OCI-LY1 (cell line): ENCODE measurements around the gene RPH3AL.

Source experiments
- H2AFZ ChIP-seq: fragments of 200-600 bp; sonication (generic), shearing (Covaris generic); 2 replicates; pipeline ENCODE4 v1.6.0; 2014; ENCODE audit warnings: antibody characterized with exemption, mild to moderate bottlenecking, low read length
- H3F3A ChIP-seq: fragments of 200-600 bp; sonication (generic), shearing (Covaris generic); 2 replicates; pipeline ENCODE4 v1.6.0; 2014; ENCODE audit warnings: mild to moderate bottlenecking, antibody characterized with exemption, low read length, moderate library complexity; ENCODE audit not compliant: insufficient read depth
- H3K27ac ChIP-seq: fragments of 200-600 bp; sonication (generic); 2 replicates; pipeline ENCODE4 v1.5.1; 2014; ENCODE audit warnings: low read length, mixed run types, mild to moderate bottlenecking, low read depth; ENCODE audit not compliant: poor library complexity, severe bottlenecking
- H3K27me3 ChIP-seq: fragments of 200-600 bp; sonication (generic); 2 replicates; pipeline ENCODE4 v1.6.0; 2014; ENCODE audit warnings: antibody characterized with exemption, mild to moderate bottlenecking, low read length, moderate library complexity; ENCODE audit not compliant: insufficient read depth
- H3K36me3 ChIP-seq: fragments of 200-600 bp; sonication (generic); 2 replicates; pipeline ENCODE4 v1.6.1; 2014; ENCODE audit warnings: mild to moderate bottlenecking, antibody characterized with exemption, low read length, moderate library complexity, mixed read lengths; ENCODE audit not compliant: insufficient read depth
- H3K4me1 ChIP-seq: fragments of 200-600 bp; sonication (generic); 2 replicates; pipeline ENCODE4 v1.5.1; 2014; ENCODE audit warnings: mild to moderate bottlenecking, low read length, moderate library complexity; ENCODE audit not compliant: insufficient read depth, severe bottlenecking
- H3K4me2 ChIP-seq: fragments of 200-600 bp; sonication (generic), shearing (Covaris generic); 2 replicates; pipeline ENCODE4 v1.6.1; 2014; ENCODE audit warnings: low read length
- H3K4me3 ChIP-seq: fragments of 200-600 bp; sonication (generic); 2 replicates; pipeline ENCODE4 v1.5.1; 2014; ENCODE audit warnings: low read length, low read depth, mild to moderate bottlenecking, mixed read lengths; ENCODE audit not compliant: poor library complexity, severe bottlenecking
- H3K79me2 ChIP-seq: fragments of 200-600 bp; shearing (Covaris generic); 2 replicates; pipeline ENCODE4 v1.6.1; 2016; ENCODE audit warnings: mixed run types, low read length, mixed read lengths; ENCODE audit not compliant: insufficient read depth
- H3K9ac ChIP-seq: fragments of 200-600 bp; sonication (generic), shearing (Covaris generic); 2 replicates; pipeline ENCODE4 v1.6.1; 2014; ENCODE audit warnings: mild to moderate bottlenecking, low read length, mixed read lengths
- H3K9me2 ChIP-seq: fragments of 200-600 bp; sonication (generic), shearing (Covaris generic); 2 replicates; pipeline ENCODE4 v1.6.1; 2014; ENCODE audit warnings: low read depth, mild to moderate bottlenecking, low read length, mixed read lengths
- H3K9me3 ChIP-seq: fragments of 200-600 bp; shearing (Covaris generic); 2 replicates; pipeline ENCODE4 v1.6.1; 2014; ENCODE audit warnings: low read length, mixed read lengths
- H4K20me1 ChIP-seq: fragments of 200-600 bp; sonication (generic), shearing (Covaris generic); 2 replicates; pipeline ENCODE4 v1.6.0; 2016; ENCODE audit warnings: mild to moderate bottlenecking, low read length; ENCODE audit not compliant: insufficient read depth
- EZH2 ChIP-seq: fragments of 200-600 bp; sonication (generic), shearing (Covaris generic); IDR thresholded peaks from 2 replicates; pipeline ENCODE4 v1.8.0; 2017; ENCODE audit warnings: borderline replicate concordance, mixed run types, mild to moderate bottlenecking, antibody characterized with exemption, low read length, moderate library complexity, mixed read lengths
- TF ChIP-seq, protein P1 (sequence below): fragments of 200-600 bp; sonication (generic), shearing (Covaris generic); IDR thresholded peaks from 2 replicates; pipeline ENCODE4 v1.5.1; 2017; ENCODE audit warnings: mild to moderate bottlenecking, antibody characterized with exemption, low read length, moderate library complexity, mixed read lengths

Gene RPH3AL

DNA sequence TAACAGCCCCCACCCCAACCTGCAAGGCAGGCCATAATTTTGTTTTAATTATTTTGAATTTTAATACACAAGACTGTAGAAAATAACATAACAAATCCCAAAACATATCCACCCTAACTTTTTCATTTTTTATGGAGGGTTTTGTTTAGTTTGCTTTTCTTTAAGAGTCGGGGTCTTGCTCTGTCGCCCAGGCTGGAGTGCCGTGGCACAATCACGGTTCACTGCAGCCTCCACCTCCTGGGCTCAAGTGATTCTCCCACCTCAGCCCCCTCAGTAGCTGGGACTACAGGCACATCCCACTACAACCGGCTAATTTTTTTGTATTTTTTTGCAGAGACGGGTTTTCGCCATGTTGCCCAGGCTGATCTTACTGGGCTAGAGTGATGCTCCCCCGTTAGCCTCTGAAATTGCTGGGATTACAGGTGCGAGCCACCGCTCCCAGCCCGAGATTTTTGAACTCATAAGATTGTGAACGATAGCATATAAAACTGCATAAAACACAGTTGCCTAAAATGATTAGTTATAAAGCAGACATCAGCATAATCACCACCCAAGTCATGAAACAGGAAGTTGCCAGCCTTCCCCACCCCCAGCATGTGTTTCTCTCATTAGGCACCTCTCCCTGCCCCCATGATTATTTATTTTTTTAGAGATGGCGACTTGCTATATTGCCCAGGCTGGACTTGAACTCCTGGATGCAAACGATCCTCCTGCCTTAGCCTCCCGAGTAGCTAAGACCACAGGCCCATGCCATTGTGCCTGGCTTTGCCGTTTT, 157.6 kb downstream of the RPH3AL start:
- H3K27me3 ChIP-seq: peaks cover 8% of the 10 kb centered on the region; the same call in 1 of the 2 replicates
- no peak overlapping the region for H3K4me2 ChIP-seq
- H3K79me2 ChIP-seq: no peaks in the 10 kb centered on the region
- TF ChIP-seq EZH2: no peak
- TF ChIP-seq, protein P1, sequence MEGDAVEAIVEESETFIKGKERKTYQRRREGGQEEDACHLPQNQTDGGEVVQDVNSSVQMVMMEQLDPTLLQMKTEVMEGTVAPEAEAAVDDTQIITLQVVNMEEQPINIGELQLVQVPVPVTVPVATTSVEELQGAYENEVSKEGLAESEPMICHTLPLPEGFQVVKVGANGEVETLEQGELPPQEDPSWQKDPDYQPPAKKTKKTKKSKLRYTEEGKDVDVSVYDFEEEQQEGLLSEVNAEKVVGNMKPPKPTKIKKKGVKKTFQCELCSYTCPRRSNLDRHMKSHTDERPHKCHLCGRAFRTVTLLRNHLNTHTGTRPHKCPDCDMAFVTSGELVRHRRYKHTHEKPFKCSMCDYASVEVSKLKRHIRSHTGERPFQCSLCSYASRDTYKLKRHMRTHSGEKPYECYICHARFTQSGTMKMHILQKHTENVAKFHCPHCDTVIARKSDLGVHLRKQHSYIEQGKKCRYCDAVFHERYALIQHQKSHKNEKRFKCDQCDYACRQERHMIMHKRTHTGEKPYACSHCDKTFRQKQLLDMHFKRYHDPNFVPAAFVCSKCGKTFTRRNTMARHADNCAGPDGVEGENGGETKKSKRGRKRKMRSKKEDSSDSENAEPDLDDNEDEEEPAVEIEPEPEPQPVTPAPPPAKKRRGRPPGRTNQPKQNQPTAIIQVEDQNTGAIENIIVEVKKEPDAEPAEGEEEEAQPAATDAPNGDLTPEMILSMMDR: no peak
- H3K4me3 ChIP-seq: no peak overlapping the region
- no peak overlapping the region for H2AFZ ChIP-seq
- no peaks in the 10 kb centered on the region for H3K9me2 ChIP-seq
- no peaks in the 10 kb centered on the region for H3F3A ChIP-seq
- H4K20me1 ChIP-seq: no peaks in the 10 kb centered on the region
- H3K4me1 ChIP-seq: no peaks in the 10 kb centered on the region
- no peak overlapping the region for H3K27ac ChIP-seq
- H3K9ac ChIP-seq: no peak overlapping the region
- no peaks in the 10 kb centered on the region for H3K36me3 ChIP-seq
- H3K9me3 ChIP-seq: no peaks in the 10 kb centered on the region

GRCh38 chr17:193841-194806, 158.5 kb downstream of the RPH3AL start:
- Histone ChIP-seq H3K4me2 (no peak overlapping the region), H3K9me3 (no peaks in the 10 kb centered on the region), H3K9ac (no peak overlapping the region), H3K27me3 (peaks cover 8% of the 10 kb centered on the region; the same call in 1 of the 2 replicates), H3K79me2 (no peaks in the 10 kb centered on the region), H2AFZ (no peak overlapping the region), H3K27ac (no peak overlapping the region), H4K20me1 (no peaks in the 10 kb centered on the region), H3K36me3 (no peaks in the 10 kb centered on the region), H3K9me2 (no peaks in the 10 kb centered on the region), H3K4me1 (no peaks in the 10 kb centered on the region), H3K4me3 (no peak overlapping the region), H3F3A (no peaks in the 10 kb centered on the region)
- TF ChIP-seq, protein P1: no peak
- TF ChIP-seq EZH2: no peak

DNA sequence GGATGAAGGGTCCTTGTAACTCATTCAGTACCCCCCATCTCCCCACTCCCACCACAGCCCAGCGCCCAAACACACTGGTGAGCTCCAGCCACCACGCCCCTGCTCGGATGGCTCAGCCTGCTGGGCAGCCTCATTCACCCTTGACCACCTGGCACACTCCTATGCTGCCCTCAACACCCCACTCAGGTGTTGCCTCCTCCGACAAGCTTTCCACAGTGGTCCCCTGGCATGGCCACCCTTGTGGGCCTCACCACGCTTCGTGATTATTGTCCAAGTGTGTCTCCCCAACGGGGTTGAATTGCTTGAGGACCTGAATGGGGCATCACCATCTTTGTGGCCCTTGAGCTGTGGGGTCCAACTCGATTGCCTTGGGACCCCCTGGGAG, 159.2 kb downstream of the RPH3AL start:
- Histone ChIP-seq H3K9me3 (no peaks in the 10 kb centered on the region), H3K9me2 (no peaks in the 10 kb centered on the region), H3K36me3 (no peaks in the 10 kb centered on the region), H3F3A (no peaks in the 10 kb centered on the region), H3K4me2 (no peak overlapping the region), H3K4me1 (no peaks in the 10 kb centered on the region), H3K4me3 (no peak overlapping the region), H3K79me2 (no peaks in the 10 kb centered on the region), H3K27ac (no peak overlapping the region), H4K20me1 (no peaks in the 10 kb centered on the region), H2AFZ (no peak overlapping the region), H3K27me3 (peaks cover 8% of the 10 kb centered on the region; the same call in 1 of the 2 replicates), H3K9ac (no peak overlapping the region)
- TF ChIP-seq, protein P1: no peak
- no peak for TF ChIP-seq EZH2
